Activated CD4-positive, alpha-beta memory T cell treated with anti-CD3 and anti-CD28 coated beads, Interleukin-2, amount 10 ng/mL, durations not matched to agents 7 days and 5 days (primary cell): ENCODE results near the gene CORO2A. TPM values are rescaled to one million over a fixed set of nuclear protein-coding genes. Genes with fewer than 3 reads are reported as not detected.
"Not testable (repeated sequence)": the region's sequence is repeated elsewhere in the genome, so short reads cannot be mapped to it uniquely, and the experiment has no call there.

Experiments used
- CTCF ChIA-PET: fragments of 350-600 bp; sonication (Branson Sonifier 250); formaldehyde crosslinking; loops from one replicate; lab custom pipeline; 2021; ENCODE audit warnings: antibody characterized with exemption, inconsistent platforms; lab: Charles Lee
- POLR2A ChIA-PET: fragments of 350-600 bp; sonication (Branson Sonifier 250); formaldehyde crosslinking; loops from one replicate; lab custom pipeline; 2021; ENCODE audit warnings: antibody characterized with exemption; lab: Charles Lee
- DNase-seq: peaks from one replicate; pipeline ENCODE4 v3.0.0-alpha.2; 2020
- H3K27ac Mint-ChIP-seq: one replicate; pipeline ENCODE4 v1.8.0; 2021; ENCODE audit warnings: mild to moderate bottlenecking, mixed read lengths
- H3K27me3 Mint-ChIP-seq: one replicate; pipeline ENCODE4 v1.8.0; 2021; ENCODE audit warnings: mixed read lengths
- H3K36me3 Mint-ChIP-seq: one replicate; pipeline ENCODE4 v1.8.0; 2021; ENCODE audit warnings: low read depth, mixed read lengths
- H3K4me1 Mint-ChIP-seq: one replicate; pipeline ENCODE4 v1.8.0; 2021; ENCODE audit warnings: mixed read lengths
- H3K4me3 Mint-ChIP-seq: one replicate; pipeline ENCODE4 v1.8.0; 2021; ENCODE audit warnings: mild to moderate bottlenecking, mixed read lengths
- H3K9me3 Mint-ChIP-seq: one replicate; pipeline ENCODE4 v1.8.0; 2021; ENCODE audit warnings: mixed read lengths
- total RNA-seq, 2 experiments: library from RNA; stranded (reverse); gene quantifications; one replicate each; pipeline ENCODE4 v1.2.3, GENCODE V29; 2021

The CORO2A gene
- total RNA-seq, 2 experiments from 2014 or later = 7.8 to 8.2 TPM

GRCh38 chr9:98090674-98091073, 101.8 kb downstream of the CORO2A start:
- peaks cover 41% of the 10 kb centered on the region for H3K4me1 Mint-ChIP-seq
- H3K36me3 Mint-ChIP-seq = peaks cover 71% of the 10 kb centered on the region
- not testable (repeated sequence) for H3K27me3 Mint-ChIP-seq, H3K4me3 Mint-ChIP-seq, H3K27ac Mint-ChIP-seq, H3K9me3 Mint-ChIP-seq, DNase-seq
- ChIA-PET POLR2A (interaction anchor here (1.7 to 4.1 kb wide), 3 partner anchors 10 to 28 kb away, joined by 4 to 18 read pairs (median 5); partner anchors contain the start of gene TRIM14), CTCF (interaction anchor here (1.0 to 2.1 kb wide), 3 partner anchors 11 to 169 kb away, joined by 3 to 7 read pairs (median 4); partner anchors contain the start of gene TRMO)

GRCh38 chr9:98087420-98088354, 104.8 kb downstream of the CORO2A start:
- Mint-ChIP-seq H3K27ac (no peak overlapping the region), H3K4me1 (peaks cover 31% of the 10 kb centered on the region), H3K27me3 (no peaks in the 10 kb centered on the region), H3K9me3 (no peaks in the 10 kb centered on the region), H3K4me3 (no peak overlapping the region), H3K36me3 (peaks cover 73% of the 10 kb centered on the region)
- ChIA-PET POLR2A (interaction anchor here (1.2 to 3.2 kb wide), 2 partner anchors 14 to 31 kb away, joined by 3 to 14 read pairs; partner anchors contain the start of gene TRIM14), CTCF (interaction anchor here (1.0 to 1.7 kb wide), 3 partner anchors 10 to 14 kb away, joined by 3 to 4 read pairs (median 3); no protein-coding TSS in a partner anchor)
- no peak for DNase-seq

GRCh38 chr9:98086461-98086860, 106.0 kb downstream of the CORO2A start:
- POLR2A ChIA-PET = interaction anchor here (0.7 to 3.2 kb wide), 4 partner anchors 9 to 179 kb away, joined by 3 to 14 read pairs (median 4); partner anchors contain the start of gene TRIM14
- H3K27ac Mint-ChIP-seq = peak overlapping the region; percentile 46
- H3K4me1 Mint-ChIP-seq = peaks cover 42% of the 10 kb centered on the region
- peaks cover 77% of the 10 kb centered on the region for H3K36me3 Mint-ChIP-seq
- no peak for DNase-seq
- no peaks in the 10 kb centered on the region for H3K9me3 Mint-ChIP-seq
- peak overlapping the region; percentile 20 for H3K4me3 Mint-ChIP-seq
- CTCF ChIA-PET = interaction anchor here (1.2 to 1.7 kb wide), 2 partner anchors 11 to 15 kb away, joined by 3 to 4 read pairs; no protein-coding TSS in a partner anchor
- H3K27me3 Mint-ChIP-seq = no peaks in the 10 kb centered on the region

- H3K36me3 Mint-ChIP-seq = peaks cover 79% of the 10 kb centered on the region
- H3K27ac Mint-ChIP-seq = peak overlapping the region; percentile 11
- CTCF ChIA-PET = no interaction called here
- no peak for DNase-seq
- no peaks in the 10 kb centered on the region for H3K27me3 Mint-ChIP-seq
- no peak overlapping the region for H3K4me3 Mint-ChIP-seq
- peaks cover 47% of the 10 kb centered on the region for H3K4me1 Mint-ChIP-seq
- POLR2A ChIA-PET = interaction anchor here (0.7 to 3.2 kb wide), 4 partner anchors 9 to 180 kb away, joined by 3 to 14 read pairs (median 4); partner anchors contain the start of gene TRIM14
- H3K9me3 Mint-ChIP-seq = no peaks in the 10 kb centered on the region
Observed at GRCh38 chr9:98085944-98086343, 106.5 kb downstream of the CORO2A start.

- Mint-ChIP-seq H3K9me3 (no peaks in the 10 kb centered on the region), H3K36me3 (peaks cover 81% of the 10 kb centered on the region), H3K27me3 (no peaks in the 10 kb centered on the region), H3K4me3 (no peak overlapping the region), H3K27ac (no peak overlapping the region), H3K4me1 (peaks cover 48% of the 10 kb centered on the region)
- no peak for DNase-seq
- CTCF ChIA-PET = no interaction called here
- POLR2A ChIA-PET = interaction anchor here (0.7 to 3.2 kb wide), 5 partner anchors 12 to 102 kb away, joined by 3 to 14 read pairs (median 7); partner anchors contain the start of genes ANP32B, NANS and TRIM14
Observed at GRCh38 chr9:98085058-98085457, 107.4 kb downstream of the CORO2A start.

GRCh38 chr9:98084396-98084795, 108.0 kb downstream of the CORO2A start:
- H3K4me3 Mint-ChIP-seq = no peak overlapping the region
- H3K27me3 Mint-ChIP-seq = no peaks in the 10 kb centered on the region
- DNase-seq = no peak
- H3K4me1 Mint-ChIP-seq = peaks cover 42% of the 10 kb centered on the region
- H3K36me3 Mint-ChIP-seq = peaks cover 79% of the 10 kb centered on the region
- ChIA-PET POLR2A (interaction anchor here (0.7 to 3.2 kb wide), 6 partner anchors 9 to 162 kb away, joined by 3 to 14 read pairs (median 5); partner anchors contain the start of genes NANS, TRIM14 and TRMO), CTCF (no interaction called here)
- H3K27ac Mint-ChIP-seq = no peak overlapping the region
- H3K9me3 Mint-ChIP-seq = no peaks in the 10 kb centered on the region

- H3K27me3 Mint-ChIP-seq = no peaks in the 10 kb centered on the region
- H3K4me1 Mint-ChIP-seq = peaks cover 42% of the 10 kb centered on the region
- CTCF ChIA-PET = no interaction called here
- POLR2A ChIA-PET = interaction anchor here (0.8 to 2.1 kb wide), 5 partner anchors 10 to 161 kb away, joined by 3 to 9 read pairs (median 7); partner anchors contain the start of genes NANS and TRMO
- no peaks in the 10 kb centered on the region for H3K9me3 Mint-ChIP-seq
- H3K27ac Mint-ChIP-seq = peak overlapping the region; percentile 41
- DNase-seq = no peak
- H3K4me3 Mint-ChIP-seq = no peak overlapping the region
- H3K36me3 Mint-ChIP-seq = peaks cover 80% of the 10 kb centered on the region
Observed at GRCh38 chr9:98083566-98084183, 108.8 kb downstream of the CORO2A start.

- DNase-seq = no peak
- peaks cover 78% of the 10 kb centered on the region for H3K36me3 Mint-ChIP-seq
- H3K27ac Mint-ChIP-seq = peak overlapping the region; percentile 66
- H3K9me3 Mint-ChIP-seq = no peaks in the 10 kb centered on the region
- H3K4me3 Mint-ChIP-seq = no peak overlapping the region
- H3K4me1 Mint-ChIP-seq = peaks cover 39% of the 10 kb centered on the region
- POLR2A ChIA-PET = interaction anchor here (1.1 to 2.1 kb wide), 2 partner anchors 10 to 15 kb away, joined by 3 to 9 read pairs; no protein-coding TSS in a partner anchor
- H3K27me3 Mint-ChIP-seq = no peaks in the 10 kb centered on the region
- CTCF ChIA-PET = no interaction called here
Observed at GRCh38 chr9:98083061-98083501, 109.4 kb downstream of the CORO2A start.

- Mint-ChIP-seq H3K9me3 (no peaks in the 10 kb centered on the region), H3K27me3 (no peaks in the 10 kb centered on the region), H3K36me3 (peaks cover 83% of the 10 kb centered on the region), H3K4me1 (peaks cover 46% of the 10 kb centered on the region), H3K27ac (peak overlapping the region; percentile 66), H3K4me3 (no peak overlapping the region)
- peak; percentile 53 for DNase-seq
- CTCF ChIA-PET = interaction anchor here (1.0 to 1.8 kb wide), 2 partner anchors 8 to 37 kb away, joined by 3 to 5 read pairs; partner anchors contain the start of gene TRIM14
- POLR2A ChIA-PET = interaction anchor here (0.8 to 2.4 kb wide), 6 partner anchors 8 to 30 kb away, joined by 4 to 10 read pairs (median 6); no protein-coding TSS in a partner anchor
Observed at GRCh38 chr9:98081477-98082219, 110.8 kb downstream of the CORO2A start.

- Mint-ChIP-seq H3K4me1 (peaks cover 54% of the 10 kb centered on the region), H3K9me3 (no peaks in the 10 kb centered on the region), H3K27me3 (no peaks in the 10 kb centered on the region), H3K36me3 (peaks cover 81% of the 10 kb centered on the region), H3K27ac (no peak overlapping the region), H3K4me3 (no peak overlapping the region)
- ChIA-PET CTCF (interaction anchor here (1.8 kb wide), 1 partner anchor 38 kb away, joined by 5 read pairs; the partner anchor contains the start of gene TRIM14), POLR2A (interaction anchor here (0.7 to 2.4 kb wide), 7 partner anchors 9 to 176 kb away, joined by 3 to 10 read pairs (median 5); no protein-coding TSS in a partner anchor)
- no peak for DNase-seq
Observed at GRCh38 chr9:98080780-98081179, 111.7 kb downstream of the CORO2A start.

- Mint-ChIP-seq H3K4me3 (no peak overlapping the region), H3K9me3 (no peaks in the 10 kb centered on the region), H3K4me1 (peaks cover 59% of the 10 kb centered on the region), H3K27me3 (no peaks in the 10 kb centered on the region), H3K36me3 (peaks cover 79% of the 10 kb centered on the region), H3K27ac (peak overlapping the region; percentile 26)
- DNase-seq = no peak
- ChIA-PET POLR2A (interaction anchor here (0.7 to 2.4 kb wide), 7 partner anchors 9 to 176 kb away, joined by 3 to 10 read pairs (median 5); no protein-coding TSS in a partner anchor), CTCF (interaction anchor here (1.8 kb wide), 1 partner anchor 38 kb away, joined by 5 read pairs; the partner anchor contains the start of gene TRIM14)
Observed at GRCh38 chr9:98080326-98080725, 112.1 kb downstream of the CORO2A start.
